ENCODE data around the gene TFF2.

Gene TFF2

DNA sequence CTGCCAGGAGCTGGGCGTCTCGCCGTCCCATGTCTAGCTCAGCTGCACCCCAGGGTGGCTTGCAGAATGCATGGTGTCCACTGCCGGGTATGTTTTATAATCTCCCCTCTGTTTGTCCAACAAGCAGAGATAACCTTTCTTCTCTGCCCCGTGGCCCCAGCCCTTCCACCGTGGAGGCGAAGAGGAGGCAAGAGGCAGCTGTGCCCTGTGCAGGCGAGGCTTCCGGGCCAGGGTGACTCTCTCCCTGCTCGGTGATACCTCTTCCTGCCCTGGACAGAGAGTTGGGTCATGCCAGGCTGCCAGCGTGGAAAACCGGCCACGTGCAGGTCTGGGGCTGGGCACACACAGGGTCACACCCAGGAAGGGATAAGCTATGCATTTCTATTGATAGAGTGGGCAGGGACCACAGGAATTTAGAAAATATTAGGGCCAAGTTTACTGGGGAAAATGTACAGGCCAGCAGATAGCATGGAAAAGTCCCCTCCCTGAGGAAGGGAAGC lies at the start of gene TFF2:
TFF2 (minus strand) TSS at position 68 of the 500 bp plus-strand sequence; CDS start at position 31, 37 bp downstream.
- no peak for DNase-seq (ENCODE audit: low spot score)

DNA sequence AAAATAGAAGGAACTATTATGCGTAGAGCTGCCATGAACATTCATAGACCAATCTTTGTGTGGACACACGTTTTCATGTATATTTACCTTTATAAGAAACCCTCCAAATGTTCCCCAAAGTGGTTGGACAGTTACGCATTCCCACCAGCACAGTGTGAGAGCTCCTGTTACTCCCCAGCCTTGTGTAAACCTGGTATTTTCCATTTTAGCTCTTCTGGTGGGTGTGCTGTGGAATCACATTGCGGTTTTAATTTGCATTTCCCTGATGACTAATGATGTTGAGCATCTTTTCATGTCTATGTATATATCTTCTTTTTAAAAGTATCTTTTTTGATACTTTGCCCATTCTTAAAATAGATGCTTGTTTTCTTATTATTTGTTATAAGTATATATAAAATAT lies 49.7 kb upstream of the TFF2 start:
- no peak for DNase-seq (ENCODE audit: low spot score)

DNA sequence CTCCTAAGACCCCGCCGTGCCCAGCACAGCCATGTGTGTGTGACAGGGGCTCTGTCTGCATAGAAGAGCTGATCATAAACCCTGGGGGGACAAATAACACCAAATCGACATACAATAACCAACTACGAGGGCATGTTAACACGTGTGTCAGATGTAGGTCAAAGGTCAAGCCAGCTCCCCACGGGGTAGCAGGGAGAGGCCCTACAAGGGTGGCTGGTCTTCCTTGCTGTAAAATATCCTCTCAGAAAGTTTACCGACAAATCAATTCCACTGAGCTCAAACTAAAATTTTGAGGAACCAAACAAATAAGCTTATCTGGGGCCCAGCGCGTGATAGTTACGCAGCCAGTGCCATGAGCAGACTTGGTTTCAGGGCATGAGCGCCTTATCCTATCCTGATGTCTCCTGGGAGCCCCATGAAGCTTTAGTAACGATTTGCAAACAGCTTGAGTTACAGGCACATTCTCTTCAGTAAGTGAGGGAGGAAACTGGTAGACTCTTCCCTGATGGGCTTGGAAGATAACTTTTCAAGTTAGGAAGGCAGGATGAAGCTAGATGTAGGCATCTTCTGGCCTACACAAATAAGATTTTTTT lies 47.7 kb upstream of the TFF2 start:
- no peak for DNase-seq (ENCODE audit: low spot score)

DNA sequence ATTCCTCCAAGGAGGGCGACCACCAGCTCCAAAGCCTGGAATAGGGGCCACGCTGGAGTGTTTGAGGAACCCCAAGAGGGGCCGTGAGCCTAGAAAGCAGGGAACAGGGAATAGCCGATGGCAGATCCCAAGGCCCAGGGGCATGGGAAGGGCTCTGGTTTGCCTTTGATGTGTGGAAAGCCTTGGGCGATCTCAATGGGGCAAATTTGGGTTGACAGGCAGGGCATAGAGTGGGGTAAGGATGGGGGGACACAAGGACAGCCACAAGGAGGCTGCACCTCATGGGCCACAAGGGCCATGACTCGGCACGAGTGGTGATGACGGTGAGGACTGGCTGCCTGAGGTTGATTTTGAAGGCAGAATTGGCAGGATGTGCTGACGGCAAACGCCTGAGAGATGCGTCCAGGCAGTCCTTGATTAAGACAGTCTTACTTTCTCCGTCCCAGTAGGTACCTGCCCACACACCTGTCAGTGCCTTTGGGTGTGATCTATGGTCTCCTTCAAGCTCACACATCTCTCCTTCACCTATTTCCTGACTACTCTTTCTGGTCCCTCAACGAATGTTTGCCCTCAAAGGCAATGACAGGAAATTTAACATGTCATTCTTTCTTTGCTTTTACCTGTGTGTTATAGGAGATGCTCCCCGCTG lies 47.1 kb upstream of the TFF2 start:
- no peak for DNase-seq (ENCODE audit: low spot score)

GRCh38 chr21:42396799-42397745 lies 46.3 kb upstream of the TFF2 start:
- DNase-seq (ENCODE audit: low spot score), result no peak

GRCh38 chr21:42395905-42396651 lies 45.3 kb upstream of the TFF2 start, which contains the start of gene TMPRSS3:
Gene TMPRSS3 (minus strand): TSS chr21:42396052. CDS start chr21:42395417, 635 bp downstream.
- DNase-seq (ENCODE audit: low spot score), result no peak

DNA sequence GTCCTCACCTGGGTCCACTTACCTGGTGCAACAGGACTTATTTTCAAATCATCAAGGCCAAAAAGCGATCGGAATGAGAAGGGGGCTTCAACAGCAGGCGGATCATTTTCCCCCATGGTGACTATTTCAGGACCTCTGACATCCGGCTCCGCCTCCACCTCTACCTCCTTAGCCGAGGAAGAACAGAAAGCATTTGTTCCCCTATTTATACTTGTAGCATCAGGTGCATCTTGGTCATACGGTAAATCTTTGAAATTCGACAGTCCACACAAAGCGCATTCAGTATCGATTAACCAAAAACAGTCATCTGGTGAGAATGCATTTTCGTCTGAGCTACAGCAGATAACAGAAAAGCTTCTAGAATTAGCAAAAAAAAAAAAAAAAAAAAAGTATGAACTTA lies 44.5 kb upstream of the TFF2 start:
- DNase-seq (ENCODE audit: low spot score), result no peak

DNA sequence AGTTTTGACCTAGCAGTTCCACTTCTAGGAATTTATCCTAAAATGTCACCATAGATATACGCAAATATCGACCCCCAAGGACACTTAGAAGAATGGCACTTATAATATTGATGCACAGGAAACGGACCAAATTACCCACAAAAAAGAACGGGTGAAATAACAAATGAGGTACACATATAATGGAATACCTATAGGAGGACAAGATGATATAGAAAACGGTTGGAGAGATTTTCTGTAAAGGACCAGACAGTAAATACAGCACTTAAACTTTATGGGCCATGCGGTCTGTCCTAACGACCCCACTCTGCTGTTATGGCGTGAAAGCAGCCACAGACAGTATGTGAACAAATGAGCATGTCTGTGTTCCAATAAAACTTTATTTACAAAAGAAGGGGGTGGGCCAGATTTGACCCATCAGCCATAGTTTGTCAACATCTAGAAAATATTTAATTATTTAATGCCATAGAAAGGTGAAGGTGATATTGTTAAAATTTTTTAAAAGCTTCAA lies 42.7 kb upstream of the TFF2 start:
- DNase-seq (ENCODE audit: low spot score), result no peak

DNA sequence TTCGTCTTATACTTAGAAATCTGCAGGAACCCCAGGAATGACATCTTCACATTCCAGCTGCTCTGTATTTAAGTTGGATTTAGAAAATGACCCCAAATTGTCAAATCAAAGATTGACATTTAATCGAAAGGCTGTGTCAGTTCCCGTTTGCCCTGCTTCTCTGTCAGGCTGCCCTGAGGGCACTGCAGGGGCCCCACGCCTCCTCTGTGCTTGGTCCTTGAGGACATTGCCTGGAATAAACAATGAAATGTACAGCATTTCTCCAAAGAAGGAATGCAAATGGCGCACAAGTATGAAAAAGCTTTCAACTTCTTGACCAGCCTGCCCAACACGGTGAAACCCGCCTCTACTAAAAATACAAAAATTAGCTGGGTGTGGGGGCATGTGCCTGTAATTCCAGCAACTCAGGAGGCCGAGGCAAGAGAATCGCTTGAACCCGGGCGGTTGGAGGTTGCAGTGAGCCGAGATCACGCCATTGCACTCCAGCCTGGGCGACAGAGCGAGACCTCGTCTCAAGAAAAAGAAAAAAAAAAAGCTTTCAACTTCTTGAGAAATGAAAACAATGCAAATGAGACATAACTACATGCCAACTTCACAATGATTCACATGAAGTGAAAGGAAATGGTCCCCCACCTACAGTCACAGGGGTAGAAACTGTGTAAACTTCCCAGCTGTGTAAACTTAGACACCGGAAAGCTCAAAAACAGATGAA lies 42.1 kb upstream of the TFF2 start:
- no peak for DNase-seq (ENCODE audit: low spot score)

DNA sequence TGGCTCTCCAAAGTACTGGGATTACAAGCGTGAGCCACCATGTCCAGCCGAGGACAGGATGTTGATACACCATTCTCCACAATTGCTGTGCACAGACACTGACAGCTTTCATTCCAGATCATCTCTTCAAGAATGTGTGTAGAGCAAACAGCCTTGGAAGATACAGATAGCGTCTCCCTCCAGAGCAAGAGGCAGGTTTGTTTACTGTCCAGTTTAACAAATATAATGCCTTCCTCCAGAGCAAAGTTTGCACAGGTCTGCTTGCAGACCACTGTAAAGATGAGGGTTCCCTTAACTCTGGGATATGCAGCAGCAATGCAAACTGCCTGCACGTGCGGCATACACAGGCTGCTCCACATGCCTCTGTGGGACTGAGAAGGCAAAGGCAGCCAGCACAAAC lies 40.5 kb upstream of the TFF2 start:
- no peak for DNase-seq (ENCODE audit: low spot score)

- DNase-seq (ENCODE audit: low spot score), result no peak
These were observed 39.9 kb upstream of the TFF2 start for GRCh38 chr21:42390696-42391095.

GRCh38 chr21:42390193-42390592 lies 39.4 kb upstream of the TFF2 start:
- DNase-seq (ENCODE audit: low spot score), result no peak

DNA sequence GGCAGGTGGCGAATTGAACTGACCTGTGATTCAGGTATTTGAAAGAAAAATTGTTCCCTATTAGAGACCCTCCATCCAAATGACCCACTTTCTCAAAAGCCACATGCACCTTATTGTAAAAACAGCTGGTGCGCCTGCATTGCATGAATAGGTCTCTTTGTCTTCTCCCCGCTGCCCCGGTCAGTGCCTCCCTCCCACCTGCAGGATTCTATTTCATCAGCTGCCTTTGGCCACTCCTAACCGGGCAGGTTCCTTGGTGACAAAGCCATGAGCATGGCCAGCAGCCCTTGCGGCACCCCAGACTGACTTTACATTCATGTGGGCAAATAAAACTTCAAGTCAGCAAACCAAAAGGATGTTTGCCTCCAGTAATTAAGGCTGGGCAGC lies 38.6 kb upstream of the TFF2 start:
- no peak for DNase-seq (ENCODE audit: low spot score)

- DNase-seq (ENCODE audit: low spot score), result no peak
These were observed 38.1 kb upstream of the TFF2 start for GRCh38 chr21:42388740-42389448.

- no peak for DNase-seq (ENCODE audit: low spot score)
These were observed 37.1 kb upstream of the TFF2 start for GRCh38 chr21:42387843-42388340.

DNA sequence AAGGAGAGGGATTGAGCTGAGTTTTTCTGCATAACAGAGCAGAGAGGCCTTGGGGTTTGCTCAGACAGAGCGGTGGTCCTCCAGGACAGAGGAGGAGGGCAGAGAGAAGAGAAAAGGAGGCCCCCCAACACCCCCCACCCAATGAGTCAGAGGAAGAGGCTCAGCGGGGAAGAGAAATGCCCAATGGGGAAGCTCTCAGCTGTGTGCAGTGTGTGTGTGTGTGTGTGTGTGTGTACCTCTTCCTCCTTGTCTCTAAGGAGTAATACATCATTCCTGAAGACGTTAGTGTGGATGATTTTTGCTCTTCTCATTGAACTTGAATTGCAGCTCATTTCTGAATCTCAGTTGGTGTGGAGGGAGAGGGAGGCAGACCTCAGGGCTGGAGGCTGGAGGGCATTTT lies 36.4 kb upstream of the TFF2 start:
- no peak for DNase-seq (ENCODE audit: low spot score)

- DNase-seq (ENCODE audit: low spot score), result no peak
These were observed 35.3 kb upstream of the TFF2 start for GRCh38 chr21:42386034-42386591.

DNA sequence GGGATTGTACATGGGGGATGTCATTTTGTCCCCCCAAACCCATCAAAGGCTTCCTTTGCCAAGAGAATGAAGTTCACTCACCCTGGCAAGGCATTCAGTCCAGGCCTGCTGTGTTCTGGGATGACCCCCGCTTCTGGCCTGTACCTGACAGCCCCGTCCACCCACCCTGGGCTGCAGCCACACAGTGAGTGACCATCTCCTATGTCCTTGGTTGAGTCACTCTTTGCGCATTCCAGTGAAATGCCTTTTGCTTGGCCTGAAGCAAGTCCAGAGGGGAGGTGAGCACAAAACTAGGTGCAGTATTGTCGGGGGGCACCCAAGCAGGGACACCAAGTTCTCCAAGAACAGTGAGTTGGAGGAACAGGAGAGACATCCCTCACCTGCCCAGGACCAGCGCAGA lies 34.8 kb upstream of the TFF2 start:
- DNase-seq (ENCODE audit: low spot score), result no peak

GRCh38 chr21:42384989-42385388 lies 34.2 kb upstream of the TFF2 start:
- DNase-seq (ENCODE audit: low spot score), result no peak

Data from pons (tissue), 1 donor.